ENCODE results near the gene CRTC2. TPM values are rescaled to one million over a fixed set of nuclear protein-coding genes. Genes with fewer than 3 reads are reported as not detected.

Gene CRTC2
- total RNA-seq, 1 donor from 2014 or later = 3.7 TPM

DNA sequence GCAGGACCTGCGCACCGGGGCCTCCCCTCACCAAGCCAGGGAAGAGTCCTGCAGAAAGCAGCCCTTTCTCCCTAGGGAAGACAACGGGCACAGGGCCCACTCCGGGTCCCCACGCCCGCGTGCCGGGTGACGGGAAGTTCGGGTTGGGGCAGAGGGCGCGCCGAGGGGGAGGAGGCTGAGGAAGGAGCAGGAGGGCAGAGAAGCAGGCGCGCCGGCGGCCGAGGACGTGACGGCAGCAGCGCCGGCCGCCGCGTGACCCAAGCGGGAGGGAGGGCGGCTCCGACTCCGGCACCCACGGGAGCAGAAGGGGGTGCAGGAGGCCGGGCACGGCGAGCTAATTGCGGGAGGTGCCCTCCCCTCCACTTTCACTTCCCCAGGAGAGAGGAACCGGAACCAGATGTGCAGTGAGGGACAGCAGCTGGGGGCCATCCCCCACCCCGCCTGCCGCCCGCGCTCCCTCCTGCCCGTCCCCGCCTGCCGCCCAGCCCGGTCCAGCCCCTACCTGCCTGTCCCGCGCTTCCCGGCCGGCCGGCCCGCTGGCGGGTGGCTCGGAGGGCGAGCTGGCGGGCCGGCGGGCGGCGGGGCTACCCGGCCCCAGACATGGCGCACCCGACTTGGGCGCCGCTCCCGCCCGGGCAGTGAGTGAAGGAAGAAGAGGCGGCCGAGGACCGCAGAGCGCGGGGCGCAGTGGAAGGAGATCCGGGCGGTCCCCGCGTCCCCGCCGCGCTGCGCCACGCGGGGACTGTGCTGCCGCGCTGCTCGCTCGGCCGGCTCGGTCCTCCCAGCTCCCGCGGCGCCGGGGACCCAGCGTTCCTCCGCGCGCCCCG is 12.4 kb downstream of the CRTC2 start:
- peak; percentile 85 for DNase-seq

DNA sequence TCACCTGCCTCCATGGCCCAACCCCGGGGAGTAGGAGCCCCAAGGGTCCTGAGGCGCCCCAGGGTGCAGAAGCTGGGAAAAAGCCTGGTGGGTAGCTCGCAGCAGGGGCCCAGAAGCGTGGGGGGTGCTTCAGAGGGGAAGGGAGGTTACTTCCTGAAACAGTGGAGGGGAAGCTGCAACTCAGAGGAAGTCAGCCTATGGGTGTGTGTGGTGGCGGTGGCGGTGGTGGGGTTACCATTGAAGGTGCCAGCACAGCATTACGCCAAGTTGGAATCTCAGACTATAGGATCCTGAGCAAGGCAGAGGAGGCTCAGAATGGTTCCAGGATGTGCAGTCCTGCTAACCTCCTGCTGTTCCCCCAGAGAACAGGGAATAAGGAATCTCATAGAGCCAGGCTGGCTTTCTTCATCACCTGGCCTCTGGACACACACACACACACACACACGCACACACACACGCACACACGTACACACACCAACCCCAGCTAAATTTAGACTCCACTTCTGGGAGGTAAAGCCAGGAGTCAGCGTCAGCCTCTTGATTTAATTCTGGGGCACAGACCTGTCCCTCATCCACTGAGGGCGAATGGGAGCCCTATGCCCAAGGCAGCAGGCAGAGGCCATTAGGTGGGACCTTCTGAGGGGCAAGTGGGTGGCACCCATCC is 13.1 kb downstream of the CRTC2 start:
- peak; percentile 57 for DNase-seq

DNA sequence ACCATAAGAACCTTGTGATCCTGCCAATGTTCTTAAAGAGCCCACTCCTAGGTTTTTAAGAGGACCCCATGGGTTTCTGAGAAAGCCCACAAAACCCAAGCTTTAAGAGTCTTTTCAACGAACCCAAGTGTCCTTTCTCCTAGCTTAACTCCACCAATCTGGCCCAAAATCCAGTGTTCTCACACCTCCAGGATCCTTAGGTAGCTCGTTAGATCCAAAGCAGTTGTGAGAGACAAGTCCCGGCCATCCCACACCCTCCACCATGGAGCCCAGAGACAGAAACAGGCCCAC is 13.6 kb downstream of the CRTC2 start:
- no peak for DNase-seq

DNA sequence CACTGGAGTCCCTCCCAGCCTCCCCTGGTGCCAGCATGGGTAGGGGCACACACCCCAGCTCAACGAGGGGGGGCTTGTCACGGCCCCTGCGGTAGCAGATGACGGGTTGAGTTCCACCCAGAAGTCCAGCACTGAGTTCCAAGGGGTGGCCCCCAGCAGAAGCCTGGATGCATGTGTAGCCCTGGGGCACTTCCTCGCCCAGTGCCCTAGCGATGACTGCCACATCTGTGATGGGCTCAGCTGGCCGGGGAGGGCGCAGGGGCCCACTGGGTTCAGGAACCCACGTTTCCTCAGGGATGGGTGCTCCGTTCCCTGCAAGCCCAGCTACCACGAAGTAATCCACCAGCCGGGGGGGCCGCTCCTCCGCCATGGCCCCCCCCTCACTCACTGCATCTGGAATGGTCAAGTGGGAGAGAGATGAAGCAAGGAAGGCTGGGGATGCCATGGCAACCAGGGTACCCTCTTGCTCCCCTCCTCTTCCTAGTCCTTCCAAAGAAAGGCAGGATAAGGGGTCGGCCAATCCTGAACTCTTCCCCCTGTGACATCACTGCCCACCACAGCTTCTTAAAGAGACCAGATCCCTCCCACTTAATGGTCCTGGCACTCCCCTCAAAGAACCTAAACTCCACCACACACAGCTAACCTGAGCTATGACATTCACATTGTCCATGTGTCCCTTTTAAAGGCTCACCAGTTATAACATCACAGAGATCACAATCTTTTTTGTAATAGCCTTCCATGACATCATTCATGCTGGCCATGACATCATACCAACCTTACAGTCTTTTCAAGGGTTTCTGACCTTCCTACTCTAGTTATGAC is 14.2 kb downstream of the CRTC2 start:
- no peak for DNase-seq

DNA sequence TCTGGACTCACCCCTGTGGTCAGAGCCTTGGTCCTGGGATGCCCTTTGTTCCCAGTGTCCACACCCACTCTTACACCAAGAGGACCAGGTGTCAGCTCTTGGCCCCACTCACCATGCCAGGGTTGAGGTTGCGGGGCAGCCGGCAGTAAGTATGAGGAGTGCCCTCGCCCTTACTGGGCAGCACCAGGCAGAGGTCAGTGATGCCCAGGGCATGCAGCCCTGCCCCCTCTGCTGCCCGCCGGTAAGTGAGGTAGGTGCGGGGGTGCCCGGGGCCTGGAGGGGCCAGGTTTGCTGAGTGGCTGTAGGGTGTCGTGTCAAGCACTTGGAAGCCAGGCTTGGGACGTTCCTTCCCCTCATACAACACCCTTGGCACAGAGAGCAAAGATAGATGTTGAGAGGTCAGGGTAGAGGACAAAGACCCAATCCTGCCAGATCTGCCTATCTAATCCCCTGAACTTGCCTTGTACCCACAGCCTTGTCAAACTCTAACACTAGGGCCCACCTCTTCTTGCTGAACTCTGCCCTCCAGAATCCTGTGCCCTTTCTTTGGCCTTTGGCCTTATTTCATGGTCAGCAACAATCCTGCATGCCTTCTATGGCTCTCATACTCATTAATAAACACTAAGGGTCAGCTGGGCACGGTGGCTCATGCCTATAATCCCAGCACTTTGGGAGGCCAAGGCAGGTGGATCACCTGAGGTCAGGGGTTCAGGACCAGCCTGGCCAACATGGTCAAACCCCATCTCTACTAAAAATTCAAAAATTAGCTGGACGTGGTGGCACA is 15.5 kb downstream of the CRTC2 start:
- DNase-seq = no peak

DNA sequence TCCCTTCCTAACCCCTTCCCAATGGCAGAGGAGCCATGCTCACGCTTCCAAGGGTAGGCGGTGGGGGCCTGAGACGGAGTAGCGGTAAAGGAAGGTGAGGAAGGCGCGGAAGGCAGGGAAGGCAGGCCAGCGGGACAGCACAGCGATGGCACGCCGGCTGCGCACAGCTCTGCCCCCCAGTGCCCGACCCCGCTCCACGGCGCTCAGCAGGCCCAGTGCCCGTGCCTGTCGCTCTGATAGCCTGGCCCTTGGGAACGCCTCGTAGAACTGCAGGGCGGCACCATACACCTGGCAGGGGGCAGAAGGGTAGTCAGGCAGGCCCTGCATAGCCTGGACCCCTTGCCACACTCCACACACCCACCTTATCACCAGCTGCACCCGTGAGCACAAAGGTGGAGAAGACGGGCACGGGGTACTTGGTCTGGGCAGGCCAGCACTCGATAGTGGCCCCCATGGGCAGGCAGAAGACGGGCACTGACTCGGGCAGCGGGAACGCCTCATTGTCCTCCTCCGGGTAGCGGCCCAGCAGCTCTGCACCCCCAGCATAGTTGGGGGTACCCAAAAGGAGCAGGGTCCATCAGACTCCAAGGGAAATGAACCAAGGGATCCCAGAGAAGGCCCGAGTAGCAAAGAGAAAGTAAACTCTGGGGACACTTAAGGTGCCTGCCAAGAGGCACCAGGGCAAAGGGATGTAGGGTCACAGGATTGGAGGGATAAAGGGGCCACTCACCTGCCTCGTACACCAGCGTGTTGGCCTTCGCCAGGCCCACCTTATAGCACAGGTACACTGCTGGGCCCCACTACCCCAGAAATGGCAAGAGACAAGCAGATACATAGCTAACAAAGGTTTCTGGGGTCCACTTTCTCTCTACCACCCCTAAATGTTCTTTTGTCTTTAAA is 16.3 kb downstream of the CRTC2 start:
- no peak for DNase-seq

DNA sequence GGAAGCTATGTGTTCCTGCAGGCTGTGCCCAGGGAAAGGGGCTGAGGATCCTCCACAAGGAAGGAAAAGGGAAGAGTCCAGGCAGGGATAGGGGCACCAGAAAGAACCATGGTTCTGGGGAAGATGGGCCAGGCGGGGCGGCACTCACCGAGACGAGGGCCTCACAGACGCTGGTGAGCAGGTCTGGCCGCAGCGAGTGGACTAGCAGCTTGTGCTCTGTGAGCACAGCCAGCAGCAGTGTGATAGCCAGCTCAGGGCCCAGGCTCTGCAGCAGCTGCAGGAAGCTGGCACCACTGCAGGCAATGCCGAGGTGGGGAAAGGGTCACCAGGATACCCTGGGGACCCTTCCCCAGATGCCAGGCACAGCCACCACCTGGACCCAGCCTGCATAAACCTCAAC is 17.7 kb downstream of the CRTC2 start:
- DNase-seq = no peak

DNA sequence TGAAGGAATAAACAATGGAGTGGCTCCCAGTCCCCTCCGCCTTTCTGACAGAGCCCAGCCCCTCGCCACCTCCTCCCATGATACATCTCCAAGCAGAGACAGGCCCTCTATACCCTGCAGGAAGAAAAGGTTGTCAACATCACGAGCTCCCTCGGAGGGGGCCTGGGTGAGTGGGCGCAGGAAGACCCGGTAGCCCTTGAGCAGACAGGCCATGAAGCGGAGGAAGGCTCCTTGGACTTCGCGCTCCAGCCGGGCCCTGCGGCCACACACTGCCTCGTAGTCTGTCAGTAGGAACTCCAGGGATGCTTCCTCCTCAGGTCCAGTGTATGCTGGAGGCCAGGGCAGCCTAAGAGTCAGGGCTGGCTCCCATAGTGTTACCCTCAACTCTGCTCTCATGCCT is 18.9 kb downstream of the CRTC2 start:
- DNase-seq = no peak

DNA sequence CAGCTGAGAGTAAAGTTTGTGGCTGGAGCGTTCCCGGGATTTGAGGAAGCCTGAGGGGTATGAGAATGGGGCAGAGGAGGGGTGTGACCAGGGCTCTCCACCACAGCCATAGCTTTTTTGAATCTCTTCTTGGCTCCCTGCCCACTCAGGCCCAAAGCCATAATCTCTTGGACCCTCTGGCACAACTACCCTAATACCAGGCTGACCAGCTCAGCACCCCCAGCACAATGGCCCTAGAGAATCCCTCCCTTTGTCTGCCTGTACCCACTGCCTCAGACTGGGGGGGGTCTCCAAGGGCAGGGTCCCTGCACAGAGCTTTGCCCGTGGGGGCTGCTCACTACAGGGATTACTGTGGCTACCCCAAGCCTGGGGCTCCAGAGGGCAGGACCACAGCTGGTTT is 19.4 kb downstream of the CRTC2 start:
- no peak for DNase-seq

DNA sequence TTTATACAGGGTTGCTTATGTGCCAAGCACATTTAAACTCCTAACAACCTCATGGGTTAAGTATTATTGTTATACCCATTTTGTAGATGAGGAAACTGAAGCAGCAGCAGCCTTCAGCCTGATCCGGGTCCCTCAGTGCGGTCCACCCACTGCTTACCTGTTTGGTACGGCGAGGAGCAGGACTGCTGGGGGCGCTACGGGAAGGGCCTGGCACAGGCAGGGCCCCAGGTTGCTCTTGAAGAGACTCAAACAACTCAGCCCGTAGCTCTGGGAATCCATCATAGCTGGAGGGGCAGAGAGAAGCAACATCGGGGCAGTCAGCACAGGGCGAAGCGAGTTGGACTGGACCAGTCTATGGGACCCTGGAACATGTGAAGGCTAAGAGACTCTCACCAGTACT is 21.1 kb downstream of the CRTC2 start:
- DNase-seq = no peak

DNA sequence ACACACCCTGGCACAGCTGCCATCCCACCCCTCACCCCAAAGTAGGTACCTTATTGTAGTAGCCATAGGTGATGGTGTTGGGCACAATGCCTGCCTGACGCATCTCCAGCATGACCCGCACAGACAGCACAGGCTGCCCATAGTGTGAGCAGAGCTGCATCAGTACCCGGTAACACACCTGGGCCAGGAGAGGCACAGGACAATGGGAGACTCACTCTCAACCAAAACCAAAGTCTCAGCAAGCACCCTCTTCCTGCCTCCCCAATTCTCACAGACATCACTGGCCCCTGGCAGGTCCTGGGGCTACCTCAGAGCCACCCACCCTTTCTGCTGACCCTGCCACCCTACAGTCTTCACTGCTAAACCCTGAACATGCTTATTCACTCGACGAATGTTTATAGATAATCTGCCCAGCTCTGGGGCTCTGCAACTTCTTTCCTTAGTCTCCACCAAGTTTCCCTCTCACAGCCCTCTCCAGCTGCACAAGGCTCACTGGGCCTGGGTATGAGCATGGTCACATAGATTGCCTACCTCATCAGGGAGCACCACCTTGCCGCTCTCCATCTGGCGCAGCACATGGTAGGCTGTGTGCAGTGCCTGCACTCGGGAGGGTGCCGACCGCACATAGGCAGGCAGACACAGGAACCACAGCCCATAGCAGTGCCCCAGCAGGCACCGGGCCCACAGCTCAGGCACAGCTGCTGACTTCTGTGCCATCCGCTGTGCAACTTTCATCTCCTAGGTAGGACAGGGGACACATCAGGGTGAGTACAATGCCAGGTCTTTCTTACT is 22.2 kb downstream of the CRTC2 start:
- DNase-seq = no peak

DNA sequence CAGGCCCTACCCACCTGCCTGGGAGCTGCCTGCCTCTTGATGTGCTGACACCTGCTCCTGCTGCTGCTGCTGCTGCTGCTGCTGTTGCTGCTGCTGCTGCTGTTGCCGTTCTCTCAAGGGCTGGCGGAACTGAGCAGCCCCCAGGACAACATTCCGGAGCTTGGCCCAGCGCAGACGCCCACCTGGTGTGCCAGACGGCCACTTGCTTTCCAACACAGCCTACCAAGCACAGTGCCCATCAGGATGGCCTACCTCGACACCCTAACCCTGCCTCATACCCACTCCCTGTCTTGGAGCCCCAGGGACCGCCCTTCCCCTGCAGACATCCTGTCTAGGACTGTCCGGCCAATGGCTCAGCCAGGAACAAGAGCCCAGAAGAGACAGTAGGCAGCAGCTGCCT is 23.7 kb downstream of the CRTC2 start:
- DNase-seq = no peak

DNA sequence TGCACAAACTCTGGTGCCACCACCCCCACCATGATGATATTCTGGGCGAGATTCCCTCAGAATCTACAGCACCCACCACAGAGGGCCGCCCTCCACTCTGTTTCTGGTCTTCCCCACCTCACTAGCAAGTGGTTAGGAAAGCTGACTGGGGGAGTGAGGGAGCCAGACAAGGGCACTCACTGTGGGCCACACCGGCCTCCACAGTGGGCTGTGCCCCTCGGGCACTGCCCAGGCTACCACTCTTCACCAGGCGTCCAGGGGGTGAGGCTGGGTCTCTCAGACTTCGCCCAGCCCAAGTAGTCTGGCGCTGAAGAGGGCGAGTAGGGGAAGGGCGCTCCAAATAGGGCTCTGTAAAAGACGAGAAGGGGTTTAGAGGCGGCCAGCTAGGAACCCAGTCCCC is 24.5 kb downstream of the CRTC2 start:
- no peak for DNase-seq

DNA sequence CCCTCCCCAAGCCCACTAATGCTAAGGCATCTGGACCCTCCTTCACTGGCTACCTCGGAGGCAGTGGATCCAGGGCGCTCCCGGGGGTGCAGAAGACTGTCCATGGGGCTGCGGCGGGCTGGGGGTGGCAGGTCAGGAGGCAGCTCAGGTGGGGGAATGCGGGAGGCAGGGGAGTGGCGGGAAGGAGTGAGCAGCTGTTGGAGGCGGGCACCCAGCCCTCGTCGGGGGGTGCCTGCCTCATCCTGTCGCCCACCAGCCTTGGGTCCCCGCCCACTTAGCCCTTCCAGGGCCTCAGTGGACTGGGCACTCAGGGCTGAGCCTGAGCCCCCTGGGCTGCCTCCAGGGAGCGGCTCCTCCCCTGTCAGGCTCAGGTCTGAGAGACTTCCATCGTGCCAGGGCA is 25.0 kb downstream of the CRTC2 start:
- DNase-seq = no peak

DNA sequence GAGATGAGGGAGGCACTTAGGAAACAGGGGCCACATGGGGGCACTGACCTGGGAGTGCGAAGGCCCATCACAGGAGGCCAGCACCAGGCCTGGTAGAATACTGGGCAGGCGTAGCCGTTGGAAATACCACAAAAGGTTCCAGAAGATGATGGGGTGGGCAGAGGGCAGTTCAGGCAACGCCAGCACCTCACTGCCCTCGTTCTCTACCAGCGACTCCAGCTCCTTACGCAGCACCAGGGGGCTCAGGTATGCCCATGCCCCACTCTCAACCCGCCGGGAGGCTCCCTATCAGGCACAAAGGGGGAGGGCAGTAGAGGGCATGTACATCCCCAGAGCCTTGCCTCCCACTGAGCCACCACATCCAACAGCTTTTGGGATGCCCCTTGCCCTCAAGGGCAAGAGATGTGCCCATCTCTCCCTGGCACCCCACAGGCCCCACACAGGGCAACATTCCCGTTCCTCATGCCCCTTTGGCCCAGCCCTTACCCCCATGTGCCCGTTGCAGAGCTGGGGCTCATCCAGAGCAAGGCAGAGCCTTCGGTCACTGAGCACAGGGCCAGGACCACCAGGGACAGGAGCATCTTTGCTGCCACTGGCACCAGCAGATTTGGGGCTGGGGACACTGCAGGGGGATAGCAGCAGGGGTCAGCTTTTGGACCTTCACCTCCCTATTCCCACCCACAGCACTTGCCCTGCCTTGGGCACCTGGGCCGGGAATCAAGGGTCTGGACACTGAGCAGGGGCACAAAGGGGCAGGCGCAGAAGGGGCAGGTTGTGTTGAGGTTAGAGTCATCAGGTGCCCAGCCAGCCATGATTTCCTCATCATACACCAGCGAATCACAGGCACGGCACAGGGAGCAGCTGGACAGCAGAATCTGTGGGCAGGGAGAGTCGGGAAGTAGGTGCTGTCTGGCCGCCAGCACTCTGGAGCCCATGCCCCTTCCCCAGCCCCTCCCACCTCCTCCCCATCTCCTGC is 26.0 kb downstream of the CRTC2 start:
- no peak for DNase-seq

DNA sequence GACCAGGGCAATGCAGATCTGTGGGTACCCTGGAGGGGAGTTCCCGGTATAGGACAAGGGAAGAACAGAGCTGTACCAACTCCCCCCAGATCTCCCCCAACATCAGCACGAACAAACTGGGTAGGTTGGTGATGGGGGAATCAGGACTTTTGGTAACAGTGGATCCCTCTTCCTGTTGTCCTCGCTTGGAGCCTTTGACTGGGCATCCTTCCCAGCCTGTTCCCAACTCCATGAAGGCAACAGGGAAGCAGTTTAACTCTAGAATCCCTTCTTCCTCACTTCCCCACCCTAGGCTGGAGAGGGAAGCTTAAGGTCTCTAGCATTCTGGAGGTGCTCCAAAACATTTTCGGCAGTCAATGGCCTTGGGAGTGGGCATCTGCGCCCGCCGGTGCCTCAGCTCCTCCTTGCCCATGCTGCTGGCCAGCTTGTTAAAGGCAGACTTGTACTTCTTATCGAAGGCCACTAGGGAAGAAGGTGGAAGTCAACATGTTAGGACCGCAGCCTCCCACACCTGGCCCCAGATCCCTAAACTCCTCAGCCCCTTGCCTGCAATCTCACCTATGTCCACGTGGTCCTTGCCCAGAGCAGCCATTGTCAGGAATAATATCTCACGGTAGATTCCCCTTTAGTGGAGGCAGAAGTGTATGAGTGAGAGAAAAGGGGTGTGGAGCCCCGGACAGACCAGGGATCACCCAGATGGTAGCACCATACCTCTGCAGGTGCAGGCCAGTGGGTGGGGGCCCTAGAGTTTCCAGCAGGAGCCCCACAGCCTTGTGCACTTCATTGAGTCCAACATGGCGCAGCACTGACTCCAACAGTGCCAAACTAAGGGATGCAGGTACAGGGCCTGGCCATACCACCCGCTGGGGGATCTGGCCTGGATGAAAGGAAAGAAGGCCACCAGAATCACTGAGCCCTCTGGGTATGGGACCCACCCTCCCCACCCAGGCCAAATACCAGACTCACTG is 28.1 kb downstream of the CRTC2 start:
- no peak for DNase-seq

DNA sequence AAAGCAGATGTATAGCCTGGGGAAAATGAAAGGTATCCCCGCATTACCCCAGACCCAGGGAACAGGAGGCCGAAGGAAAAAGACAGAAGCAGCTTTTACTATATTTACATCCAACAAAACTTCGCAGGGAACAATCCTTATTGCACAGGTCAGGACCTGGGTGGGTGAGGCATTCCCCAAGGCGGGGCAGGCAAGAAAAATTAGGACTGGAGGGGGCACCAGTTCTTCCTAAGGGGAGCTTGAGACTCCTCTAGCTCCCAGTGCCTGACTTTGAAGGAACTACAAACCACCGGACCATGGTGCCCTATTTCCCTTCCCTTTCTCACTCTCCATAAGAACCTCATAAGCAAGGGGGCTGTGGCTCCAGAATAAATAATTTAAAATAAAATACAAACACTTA is 29.0 kb downstream of the CRTC2 start:
- DNase-seq = no peak

DNA sequence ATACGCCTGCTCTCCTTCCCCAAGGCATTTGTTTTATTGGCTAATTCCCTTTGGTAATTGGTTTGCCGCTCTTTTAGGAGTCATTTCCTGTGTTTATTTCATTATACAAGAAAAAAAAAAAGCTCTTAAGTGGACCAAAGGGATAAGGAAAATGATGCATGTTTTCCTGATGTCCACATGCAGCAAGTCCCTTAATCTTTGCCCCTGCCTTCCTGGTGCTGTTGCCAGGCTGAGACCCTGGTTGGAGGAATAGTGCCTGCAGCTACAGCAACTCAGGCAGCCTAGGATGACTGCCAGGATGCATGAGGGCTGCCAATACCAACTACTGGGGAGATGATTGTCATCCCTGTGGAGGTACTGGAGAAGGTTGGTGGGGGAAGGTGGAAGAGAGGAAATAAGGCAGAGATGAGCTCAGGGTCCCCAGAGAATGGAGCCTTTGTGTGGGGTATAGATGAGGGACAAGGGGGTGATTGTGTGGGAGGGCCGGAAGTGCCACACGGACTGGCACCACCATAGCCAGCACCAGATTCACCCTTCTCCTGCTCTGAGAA is 29.5 kb downstream of the CRTC2 start:
- DNase-seq = peak; percentile 88
